Neuronal stem cell (in vitro differentiated cells): Measurements from ENCODE around the gene MYOCD. TPM values are rescaled to one million over a fixed set of nuclear protein-coding genes. Genes with fewer than 3 reads are reported as not detected.
A peak's percentile ranks its signal among the peaks of the same experiment; 100 is the strongest.

Experiments
- DNase-seq: peaks from one replicate; pipeline ENCODE4 v3.0.0-alpha.2; 2013; ENCODE audit warnings: low spot score
- H2AFZ ChIP-seq: one replicate; pipeline ENCODE4 v1.6.1; 2013; ENCODE audit warnings: mild to moderate bottlenecking, low read length, inconsistent platforms
- H2AK5ac ChIP-seq: 2 replicates; pipeline ENCODE4 v1.6.1; 2013; ENCODE audit warnings: low read depth, mild to moderate bottlenecking, inconsistent platforms, low read length, moderate library complexity, mixed read lengths
- H2BK120ac ChIP-seq: 2 replicates; pipeline ENCODE4 v1.6.1; 2013; ENCODE audit warnings: low read depth, mild to moderate bottlenecking, inconsistent platforms, low read length, moderate library complexity, mixed read lengths
- H2BK12ac ChIP-seq: one replicate; pipeline ENCODE4 v1.6.1; 2013; ENCODE audit warnings: low read length, inconsistent platforms
- H2BK15ac ChIP-seq: 2 replicates; pipeline ENCODE4 v1.6.1; 2013; ENCODE audit warnings: mild to moderate bottlenecking, low read length, inconsistent platforms, mixed read lengths
- H2BK5ac ChIP-seq: one replicate; pipeline ENCODE4 v1.6.1; 2013; ENCODE audit warnings: inconsistent platforms, mild to moderate bottlenecking, low read length, moderate library complexity
- H3K14ac ChIP-seq: one replicate; pipeline ENCODE4 v1.6.1; 2013; ENCODE audit warnings: low read length, inconsistent platforms
- H3K18ac ChIP-seq: 2 replicates; pipeline ENCODE4 v1.6.1; 2013; ENCODE audit warnings: low read length, inconsistent platforms
- H3K23ac ChIP-seq: 2 replicates; pipeline ENCODE4 v1.6.1; 2013; ENCODE audit warnings: low read depth, mild to moderate bottlenecking, mixed read lengths, low read length, inconsistent platforms; ENCODE audit not compliant: poor library complexity
- H3K27ac ChIP-seq: replicated peaks from 3 replicates; pipeline ENCODE4 v1.5.1; 2013; ENCODE audit warnings: low read length, inconsistent platforms
- H3K27me3 ChIP-seq, 3 experiments: 2 replicates each; pipeline ENCODE4 v1.6.1; 2013; ENCODE audit warnings: low read length in 3 of 3, mild to moderate bottlenecking in 2 of 3, inconsistent platforms in 1 of 3, low read depth in 1 of 3, mixed read lengths in 1 of 3, moderate library complexity in 1 of 3; ENCODE audit not compliant: control insufficient read depth in 3 of 3, insufficient read depth in 3 of 3
- H3K36me3 ChIP-seq, 2 donors: replicated peaks in 1 of 2; 2 replicates each; pipeline ENCODE4 v1.6.1; 2013; ENCODE audit warnings: low read length in 2 of 2; ENCODE audit not compliant: control insufficient read depth in 2 of 2, insufficient read depth in 2 of 2
- H3K4ac ChIP-seq: 2 replicates; pipeline ENCODE4 v1.6.1; 2013; ENCODE audit warnings: inconsistent platforms, mild to moderate bottlenecking, low read length, moderate library complexity
- H3K4me1 ChIP-seq, 2 donors: 1 replicate in 1 of 2; 2 replicates in 1 of 2; pipeline ENCODE4 v1.6.1; 2013; ENCODE audit warnings: low read length in 2 of 2, low read depth in 1 of 2; ENCODE audit not compliant: control insufficient read depth in 2 of 2, insufficient read depth in 1 of 2
- H3K4me2 ChIP-seq: one replicate; pipeline ENCODE4 v1.6.1; 2013; ENCODE audit warnings: mild to moderate bottlenecking, low read length, inconsistent platforms; ENCODE audit not compliant: insufficient read depth, poor library complexity, severe bottlenecking
- H3K4me3 ChIP-seq, 2 donors: 2 replicates each; pipeline ENCODE4 v1.5.1; 2013; ENCODE audit warnings: low read length in 2 of 2, mild to moderate bottlenecking in 2 of 2, inconsistent platforms in 1 of 2, moderate library complexity in 1 of 2
- H3K79me1 ChIP-seq: one replicate; pipeline ENCODE4 v1.6.1; 2013; ENCODE audit warnings: low read depth, mild to moderate bottlenecking, inconsistent platforms, low read length, moderate library complexity
- H3K9ac ChIP-seq: one replicate; pipeline ENCODE4 v1.6.1; 2013; ENCODE audit warnings: mild to moderate bottlenecking, low read depth, low read length, inconsistent platforms; ENCODE audit not compliant: poor library complexity
- H3K9me3 ChIP-seq, 2 donors: replicated peaks in 1 of 2; 2 replicates each; pipeline versions ENCODE3 to v1.6.1; 2013; ENCODE audit warnings: low read length in 2 of 2, mild to moderate bottlenecking in 2 of 2, inconsistent platforms in 1 of 2, low read depth in 1 of 2, mixed read lengths in 1 of 2, moderate library complexity in 1 of 2; ENCODE audit not compliant: control insufficient read depth in 2 of 2, insufficient read depth in 1 of 2
- H4K8ac ChIP-seq: one replicate; pipeline ENCODE4 v1.6.1; 2013; ENCODE audit warnings: low read depth, mild to moderate bottlenecking, inconsistent platforms, low read length, moderate library complexity
- H4K91ac ChIP-seq: one replicate; pipeline ENCODE4 v1.6.1; 2013; ENCODE audit warnings: low read length, low read depth, mild to moderate bottlenecking, inconsistent platforms; ENCODE audit not compliant: poor library complexity
- WGBS, 2 donors: extraction: QIAGEN DNeasy Blood & Tissue Kit; methylation state at CpG; one replicate each; pipeline ENCODE4 v1.1.7; 2013; ENCODE audit warnings: missing lambda C conversion rate in 2 of 2, mixed read lengths in 1 of 2; ENCODE audit not compliant: insufficient read length in 2 of 2, insufficient replicate concordance in 1 of 2; ENCODE audit errors: extremely low coverage in 2 of 2; 5-methylcytosine and 5-hydroxymethylcytosine counted together
- polyA plus RNA-seq, 2 experiments: library from polyadenylated mRNA; stranded (reverse); fragments of 200-250 nt; gene quantifications; one replicate each; pipeline ENCODE4 v1.2.3, GENCODE V29; 2013

The MYOCD gene, protein sequence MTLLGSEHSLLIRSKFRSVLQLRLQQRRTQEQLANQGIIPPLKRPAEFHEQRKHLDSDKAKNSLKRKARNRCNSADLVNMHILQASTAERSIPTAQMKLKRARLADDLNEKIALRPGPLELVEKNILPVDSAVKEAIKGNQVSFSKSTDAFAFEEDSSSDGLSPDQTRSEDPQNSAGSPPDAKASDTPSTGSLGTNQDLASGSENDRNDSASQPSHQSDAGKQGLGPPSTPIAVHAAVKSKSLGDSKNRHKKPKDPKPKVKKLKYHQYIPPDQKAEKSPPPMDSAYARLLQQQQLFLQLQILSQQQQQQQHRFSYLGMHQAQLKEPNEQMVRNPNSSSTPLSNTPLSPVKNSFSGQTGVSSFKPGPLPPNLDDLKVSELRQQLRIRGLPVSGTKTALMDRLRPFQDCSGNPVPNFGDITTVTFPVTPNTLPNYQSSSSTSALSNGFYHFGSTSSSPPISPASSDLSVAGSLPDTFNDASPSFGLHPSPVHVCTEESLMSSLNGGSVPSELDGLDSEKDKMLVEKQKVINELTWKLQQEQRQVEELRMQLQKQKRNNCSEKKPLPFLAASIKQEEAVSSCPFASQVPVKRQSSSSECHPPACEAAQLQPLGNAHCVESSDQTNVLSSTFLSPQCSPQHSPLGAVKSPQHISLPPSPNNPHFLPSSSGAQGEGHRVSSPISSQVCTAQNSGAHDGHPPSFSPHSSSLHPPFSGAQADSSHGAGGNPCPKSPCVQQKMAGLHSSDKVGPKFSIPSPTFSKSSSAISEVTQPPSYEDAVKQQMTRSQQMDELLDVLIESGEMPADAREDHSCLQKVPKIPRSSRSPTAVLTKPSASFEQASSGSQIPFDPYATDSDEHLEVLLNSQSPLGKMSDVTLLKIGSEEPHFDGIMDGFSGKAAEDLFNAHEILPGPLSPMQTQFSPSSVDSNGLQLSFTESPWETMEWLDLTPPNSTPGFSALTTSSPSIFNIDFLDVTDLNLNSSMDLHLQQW
- polyA plus RNA-seq (2013, experiment 1 of 2) = 0.10 TPM
- 0.12 TPM for polyA plus RNA-seq (2013, experiment 2 of 2)

DNA sequence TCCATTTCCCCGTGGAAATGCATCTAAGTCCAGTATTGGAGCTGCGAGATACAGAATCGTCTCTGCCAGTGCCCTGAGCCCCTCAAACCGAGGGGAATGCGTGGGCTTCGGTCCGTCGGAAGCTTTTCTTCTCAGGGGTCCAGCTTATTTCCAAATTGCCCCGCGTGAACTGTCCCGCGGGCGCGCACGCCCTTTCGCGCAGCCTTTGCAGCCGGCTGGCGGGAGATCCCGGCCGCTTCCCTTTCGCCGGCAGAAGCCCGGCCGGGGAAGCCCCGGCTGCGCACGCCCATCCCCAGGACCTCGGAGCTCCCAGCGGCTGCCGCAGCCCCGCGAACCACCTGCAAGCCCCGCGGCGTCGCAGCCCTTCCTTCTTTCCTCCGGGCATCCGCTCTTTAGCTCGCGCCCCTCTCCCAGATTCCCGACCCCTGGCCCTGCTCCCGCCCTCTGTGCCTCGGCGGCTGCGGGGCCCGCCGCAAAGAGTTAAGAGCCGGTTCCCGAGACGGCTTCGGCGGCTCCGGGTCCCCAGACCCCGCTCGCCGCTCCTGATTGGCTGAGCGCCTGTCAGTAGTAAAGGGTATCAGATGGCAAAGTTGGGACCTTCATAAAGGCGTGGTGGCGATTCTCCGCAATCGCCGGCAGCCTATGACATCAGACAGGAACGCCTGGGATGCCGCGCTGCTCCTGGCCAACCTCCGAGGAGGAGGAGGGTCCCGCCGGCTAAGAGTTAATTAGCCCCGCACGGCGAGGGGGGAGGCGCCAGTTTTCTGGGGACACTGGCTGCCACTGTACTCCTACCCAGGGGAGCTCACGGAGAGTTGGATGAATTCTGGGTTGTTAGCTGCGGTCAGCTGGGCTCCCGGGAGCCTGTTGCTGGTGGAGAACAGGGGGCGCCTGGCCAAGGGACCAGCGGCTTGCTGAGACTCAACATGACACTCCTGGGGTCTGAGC is at the start of gene MYOCD:
Gene MYOCD (plus strand): TSS at position 628 of the 948 bp plus-strand sequence. CDS start 299 bp downstream, at position 927.
- H4K91ac ChIP-seq = no peak within 1 kb of the TSS
- H3K23ac ChIP-seq = peak within 1 kb of the TSS; percentile 21
- H2AK5ac ChIP-seq = no peak within 1 kb of the TSS
- H3K14ac ChIP-seq = no peak within 1 kb of the TSS
- peaks cover 0 to 49% (median 16%) of the 10 kb centered on the region in 3 experiments for H3K27me3 ChIP-seq
- H2BK120ac ChIP-seq = no peak within 1 kb of the TSS
- H2AFZ ChIP-seq = peak within 1 kb of the TSS; percentile 94
- no peak within 1 kb of the TSS for H3K27ac ChIP-seq
- H3K4me3 ChIP-seq = peak within 1 kb of the TSS; percentile 28 to 81
- no peaks in the 10 kb centered on the region for H3K9me3 ChIP-seq
- H3K79me1 ChIP-seq = no peaks in the 10 kb centered on the region
- H3K4me2 ChIP-seq = peak within 1 kb of the TSS; percentile 92
- H3K4ac ChIP-seq = no peak within 1 kb of the TSS
- H2BK5ac ChIP-seq = no peak within 1 kb of the TSS
- H3K9ac ChIP-seq = no peak within 1 kb of the TSS
- peak within 1 kb of the TSS; percentile 31 for H3K18ac ChIP-seq
- no CpG with 5 or more reads among the region's 78 CpGs for WGBS, 2 donors
- no peaks in the 10 kb centered on the region for H3K36me3 ChIP-seq
- H2BK12ac ChIP-seq = no peak within 1 kb of the TSS
- DNase-seq = peak; percentile 87
- H2BK15ac ChIP-seq = no peak within 1 kb of the TSS
- no peak within 1 kb of the TSS for H4K8ac ChIP-seq
- H3K4me1 ChIP-seq = peaks cover 0 to 2% of the 10 kb centered on the region in 2 donors

DNA sequence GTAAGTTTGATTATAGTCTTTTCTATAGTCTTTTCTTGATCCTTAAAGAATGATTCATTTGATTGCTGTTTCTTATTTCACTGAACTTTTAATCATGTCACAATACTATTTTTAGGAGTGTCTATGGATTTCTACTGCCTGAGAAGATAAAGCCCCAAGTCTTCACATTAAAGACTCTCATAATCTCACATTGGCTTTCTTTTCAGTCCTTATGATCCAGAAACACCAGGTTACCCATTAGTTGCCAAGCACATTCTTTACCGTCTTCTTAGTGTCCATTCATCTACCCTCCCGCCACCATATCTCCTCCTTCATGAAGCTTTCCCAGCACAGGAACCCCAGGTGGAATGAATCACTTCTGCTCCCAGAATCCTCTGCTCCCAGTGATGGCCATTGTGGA is 49.5 kb upstream of the MYOCD start:
- Histone ChIP-seq H2BK120ac (no peak overlapping the region), H4K8ac (no peak overlapping the region), H3K4me2 (no peak overlapping the region), H3K18ac (no peak overlapping the region), H3K23ac (no peak overlapping the region), H3K79me1 (no peaks in the 10 kb centered on the region), H3K4me1 (no peaks in the 10 kb centered on the region), H3K9ac (no peak overlapping the region), H3K27me3 (no peaks in the 10 kb centered on the region), H2AK5ac (no peak overlapping the region), H2BK5ac (no peak overlapping the region), H3K27ac (no peak overlapping the region), H3K4me3 (no peak overlapping the region), H3K9me3 (no peaks in the 10 kb centered on the region), H3K36me3 (no peaks in the 10 kb centered on the region), H2AFZ (no peak overlapping the region), H3K4ac (no peak overlapping the region), H2BK15ac (no peak overlapping the region), H3K14ac (no peak overlapping the region), H2BK12ac (no peak overlapping the region), H4K91ac (no peak overlapping the region)
- no CpG with 5 or more reads among the region's 2 CpGs for WGBS, 2 donors
- DNase-seq = no peak

DNA sequence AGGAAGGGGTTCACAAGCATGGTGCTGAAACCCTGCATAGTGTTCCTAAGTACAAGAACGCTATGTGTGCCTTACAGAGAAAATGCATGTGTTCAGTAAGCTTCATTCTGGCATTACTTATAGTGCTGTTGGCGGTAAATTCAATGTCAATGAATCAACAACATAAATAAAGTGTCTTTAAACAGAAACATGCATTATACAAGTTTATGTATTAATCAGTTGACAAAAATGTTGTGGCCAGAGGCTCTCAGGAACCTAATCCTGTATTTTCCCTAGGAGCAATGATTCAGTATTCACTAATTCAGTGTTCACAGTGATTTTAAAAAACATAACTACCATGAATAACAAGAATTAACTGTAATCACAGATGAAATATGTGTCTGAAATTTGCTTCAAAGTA is 47.1 kb upstream of the MYOCD start:
- Histone ChIP-seq H2AK5ac (no peak overlapping the region), H3K27ac (no peak overlapping the region), H3K4ac (no peak overlapping the region), H3K4me3 (no peak overlapping the region), H3K36me3 (no peaks in the 10 kb centered on the region), H3K4me2 (no peak overlapping the region), H2BK12ac (no peak overlapping the region), H3K18ac (no peak overlapping the region), H3K9me3 (no peaks in the 10 kb centered on the region), H3K79me1 (no peaks in the 10 kb centered on the region), H3K23ac (no peak overlapping the region), H4K8ac (no peak overlapping the region), H3K14ac (no peak overlapping the region), H4K91ac (no peak overlapping the region), H3K4me1 (no peaks in the 10 kb centered on the region), H2BK5ac (no peak overlapping the region), H2BK120ac (no peak overlapping the region), H2BK15ac (no peak overlapping the region), H3K27me3 (no peaks in the 10 kb centered on the region), H2AFZ (no peak overlapping the region), H3K9ac (no peak overlapping the region)
- no peak for DNase-seq
- no CpG with 5 or more reads among the region's 2 CpGs for WGBS, 2 donors
